ENCODE measurements around the gene RBFA. TPM values are rescaled to one million over a fixed set of nuclear protein-coding genes. Genes with fewer than 3 reads are reported as not detected.
A peak's percentile ranks its signal among the peaks of the same experiment; 100 is the strongest.
"Not testable (repeated sequence)": the region's sequence is repeated elsewhere in the genome, so short reads cannot be mapped to it uniquely, and the experiment has no call there.

RBFA gene
- total RNA-seq, 1 donor from 2014 or later: 49.9 TPM

DNA sequence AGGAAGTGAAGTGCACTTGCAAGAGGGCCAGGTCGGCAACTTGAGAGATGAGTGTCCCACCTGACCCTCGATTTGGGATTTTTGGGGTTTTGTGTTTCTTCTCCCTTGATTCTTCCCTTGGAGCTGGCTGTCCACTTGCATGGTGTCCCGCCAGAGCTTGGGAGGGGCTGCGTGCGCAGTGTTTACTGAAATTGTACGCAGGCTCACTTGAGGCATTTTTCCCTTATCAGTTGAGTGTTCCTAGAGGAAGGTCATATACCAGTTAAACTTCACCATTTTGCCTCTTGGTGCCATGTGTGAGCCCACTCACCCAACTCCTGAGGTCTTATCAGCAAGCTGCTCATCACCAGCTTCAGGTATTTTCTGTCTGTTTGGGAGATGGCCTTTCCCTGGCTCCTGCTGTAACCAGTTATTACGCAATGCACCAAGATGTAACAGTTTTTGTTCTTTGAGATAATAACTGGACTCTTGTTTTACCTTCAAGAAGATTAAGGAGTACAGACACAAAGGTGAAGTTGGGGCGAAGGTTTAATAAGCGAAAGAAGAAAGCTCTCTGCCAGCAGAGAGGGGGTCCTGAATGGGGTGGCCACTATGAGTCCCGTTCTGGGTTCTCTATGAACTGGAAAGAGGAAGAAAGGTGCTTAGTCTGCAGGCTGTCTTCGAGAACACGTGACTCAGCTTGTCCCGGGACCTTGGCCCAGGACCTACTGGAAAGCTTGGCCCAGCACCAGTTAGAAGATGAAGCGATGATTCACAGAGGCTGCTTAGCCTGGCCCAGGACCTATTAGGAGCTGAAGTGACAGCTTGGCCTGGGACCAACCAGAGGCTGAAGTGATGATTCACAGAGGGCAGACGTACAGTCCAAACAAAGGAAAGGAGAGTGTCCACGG is 24.3 kb upstream of the RBFA start:
- Mint-ChIP-seq H3K9me3 (peaks cover 9% of the 10 kb centered on the region), H3K27me3 (no peaks in the 10 kb centered on the region), H3K36me3 (ENCODE audit: low read depth) (no peaks in the 10 kb centered on the region), H3K4me1 (no peaks in the 10 kb centered on the region), H3K27ac (no peak overlapping the region), H3K4me3 (no peak overlapping the region)
- DNase-seq: no peak
- intact Hi-C loops (cut with micrococcal nuclease): no loop called here

DNA sequence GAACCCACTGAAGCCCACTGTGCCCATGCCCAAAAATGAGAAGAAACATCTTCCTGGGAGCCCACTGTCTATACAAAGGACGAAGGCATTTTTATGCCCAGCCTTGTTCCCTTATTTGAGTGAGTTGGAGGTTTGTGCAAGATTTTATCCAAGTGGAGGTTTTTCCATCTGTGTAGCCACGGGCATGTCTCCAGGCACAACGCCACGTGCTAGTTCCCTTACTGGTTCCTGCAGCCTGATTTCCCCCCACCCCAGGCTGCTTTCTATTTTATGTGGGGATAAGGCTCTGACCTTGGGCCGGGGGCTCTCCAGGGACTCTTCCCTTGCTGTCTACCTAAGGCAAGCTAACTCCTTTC is 23.7 kb upstream of the RBFA start:
- Mint-ChIP-seq H3K27me3 (no peaks in the 10 kb centered on the region), H3K4me1 (no peaks in the 10 kb centered on the region), H3K4me3 (no peak overlapping the region), H3K27ac (no peak overlapping the region), H3K36me3 (ENCODE audit: low read depth) (no peaks in the 10 kb centered on the region), H3K9me3 (peaks cover 9% of the 10 kb centered on the region)
- DNase-seq: no peak
- intact Hi-C loops (cut with micrococcal nuclease): no loop called here

- H3K4me3 Mint-ChIP-seq; H3K9me3 Mint-ChIP-seq; intact Hi-C loops (cut with micrococcal nuclease); DNase-seq; H3K36me3 Mint-ChIP-seq (ENCODE audit: low read depth); H3K4me1 Mint-ChIP-seq; H3K27me3 Mint-ChIP-seq; H3K27ac Mint-ChIP-seq: not testable (repeated sequence)
Observed at GRCh38 chr18:80011496-80012137, 22.6 kb upstream of the RBFA start.

- no peaks in the 10 kb centered on the region for H3K36me3 Mint-ChIP-seq (ENCODE audit: low read depth)
- H3K27ac Mint-ChIP-seq: no peak overlapping the region
- H3K27me3 Mint-ChIP-seq: no peaks in the 10 kb centered on the region
Observed at GRCh38 chr18:80012714-80013113, 21.5 kb upstream of the RBFA start.

GRCh38 chr18:80022613-80023012 is 11.6 kb upstream of the RBFA start:
- intact Hi-C loops (cut with micrococcal nuclease): no loop called here
- Mint-ChIP-seq H3K9me3 (peaks cover 30% of the 10 kb centered on the region), H3K4me3 (no peak overlapping the region), H3K27ac (no peak overlapping the region), H3K27me3 (no peaks in the 10 kb centered on the region), H3K4me1 (no peaks in the 10 kb centered on the region), H3K36me3 (ENCODE audit: low read depth) (peaks cover 12% of the 10 kb centered on the region)
- peak; percentile 65 for DNase-seq

More at GRCh38 chr18:80012714-80013113, 21.5 kb upstream of the RBFA start:
- Mint-ChIP-seq H3K9me3 (peaks cover 9% of the 10 kb centered on the region), H3K4me1 (no peaks in the 10 kb centered on the region), H3K4me3 (no peak overlapping the region)
- DNase-seq: no peak
- intact Hi-C loops (cut with micrococcal nuclease): no loop called here

- Mint-ChIP-seq H3K4me1 (no peaks in the 10 kb centered on the region), H3K4me3 (no peak overlapping the region)
- DNase-seq: peak; percentile 65
Observed at GRCh38 chr18:80023173-80023572, 11.1 kb upstream of the RBFA start.

GRCh38 chr18:80026363-80026762 is 7.9 kb upstream of the RBFA start:
- H3K4me1 Mint-ChIP-seq: no peaks in the 10 kb centered on the region
- DNase-seq: no peak
- peaks cover 14% of the 10 kb centered on the region for H3K36me3 Mint-ChIP-seq (ENCODE audit: low read depth)
- peaks cover 2% of the 10 kb centered on the region for H3K27me3 Mint-ChIP-seq
- H3K9me3 Mint-ChIP-seq: peaks cover 34% of the 10 kb centered on the region
- intact Hi-C loops (cut with micrococcal nuclease): no loop called here
- no peak overlapping the region for H3K4me3 Mint-ChIP-seq
- H3K27ac Mint-ChIP-seq: no peak overlapping the region

More at GRCh38 chr18:80023173-80023572, 11.1 kb upstream of the RBFA start:
- Mint-ChIP-seq H3K36me3 (ENCODE audit: low read depth) (peaks cover 12% of the 10 kb centered on the region), H3K9me3 (peaks cover 30% of the 10 kb centered on the region), H3K27ac (no peak overlapping the region), H3K27me3 (no peaks in the 10 kb centered on the region)
- intact Hi-C loops (cut with micrococcal nuclease): no loop called here

DNA sequence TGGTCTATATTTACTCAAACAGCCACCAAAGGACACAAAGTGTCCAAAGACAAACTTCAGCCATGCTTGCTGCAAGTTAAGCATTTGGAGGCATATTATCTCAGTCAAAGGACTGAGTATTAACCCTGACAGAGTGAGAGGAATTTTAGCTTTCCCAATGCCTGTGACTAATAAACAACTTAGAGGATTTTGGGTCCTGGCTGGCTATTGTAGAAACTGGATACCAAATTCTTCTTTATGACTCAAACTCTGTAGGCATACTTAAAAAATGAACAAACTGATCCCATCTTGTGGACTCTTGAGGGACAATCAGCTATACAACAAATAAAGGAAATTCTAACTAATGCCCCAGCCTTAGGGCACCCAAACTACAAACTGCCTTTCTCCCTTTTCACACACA is 6.5 kb upstream of the RBFA start:
- H3K27me3 Mint-ChIP-seq; DNase-seq; H3K27ac Mint-ChIP-seq; intact Hi-C loops (cut with micrococcal nuclease); H3K4me3 Mint-ChIP-seq; H3K4me1 Mint-ChIP-seq: not testable (repeated sequence)
- peaks cover 38% of the 10 kb centered on the region for H3K9me3 Mint-ChIP-seq
- H3K36me3 Mint-ChIP-seq (ENCODE audit: low read depth): peaks cover 11% of the 10 kb centered on the region

DNA sequence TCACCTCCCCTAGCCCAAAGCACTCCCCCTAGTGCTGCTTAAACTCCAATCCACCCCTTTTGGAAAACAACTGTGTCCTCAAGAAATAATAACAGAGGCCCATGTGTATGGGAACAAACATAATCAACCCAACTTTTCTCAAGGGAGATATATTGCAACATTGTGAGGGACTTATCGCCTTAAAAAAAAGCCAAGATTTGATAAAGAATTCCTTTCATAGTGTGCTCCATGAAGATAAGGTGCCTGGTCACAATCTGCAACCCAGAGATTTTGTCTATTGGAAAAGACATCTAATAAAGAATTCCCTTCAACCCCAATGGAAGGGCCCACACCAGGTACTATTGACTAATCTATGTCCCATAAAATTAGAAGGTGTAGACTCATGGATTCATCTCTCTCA is 4.5 kb upstream of the RBFA start:
- Mint-ChIP-seq H3K4me3 (no peak overlapping the region), H3K9me3 (peaks cover 27% of the 10 kb centered on the region), H3K4me1 (peaks cover 14% of the 10 kb centered on the region), H3K27me3 (peaks cover 4% of the 10 kb centered on the region), H3K36me3 (ENCODE audit: low read depth) (peaks cover 14% of the 10 kb centered on the region), H3K27ac (no peak overlapping the region)
- intact Hi-C loops (cut with micrococcal nuclease): no loop called here
- DNase-seq: no peak

DNA sequence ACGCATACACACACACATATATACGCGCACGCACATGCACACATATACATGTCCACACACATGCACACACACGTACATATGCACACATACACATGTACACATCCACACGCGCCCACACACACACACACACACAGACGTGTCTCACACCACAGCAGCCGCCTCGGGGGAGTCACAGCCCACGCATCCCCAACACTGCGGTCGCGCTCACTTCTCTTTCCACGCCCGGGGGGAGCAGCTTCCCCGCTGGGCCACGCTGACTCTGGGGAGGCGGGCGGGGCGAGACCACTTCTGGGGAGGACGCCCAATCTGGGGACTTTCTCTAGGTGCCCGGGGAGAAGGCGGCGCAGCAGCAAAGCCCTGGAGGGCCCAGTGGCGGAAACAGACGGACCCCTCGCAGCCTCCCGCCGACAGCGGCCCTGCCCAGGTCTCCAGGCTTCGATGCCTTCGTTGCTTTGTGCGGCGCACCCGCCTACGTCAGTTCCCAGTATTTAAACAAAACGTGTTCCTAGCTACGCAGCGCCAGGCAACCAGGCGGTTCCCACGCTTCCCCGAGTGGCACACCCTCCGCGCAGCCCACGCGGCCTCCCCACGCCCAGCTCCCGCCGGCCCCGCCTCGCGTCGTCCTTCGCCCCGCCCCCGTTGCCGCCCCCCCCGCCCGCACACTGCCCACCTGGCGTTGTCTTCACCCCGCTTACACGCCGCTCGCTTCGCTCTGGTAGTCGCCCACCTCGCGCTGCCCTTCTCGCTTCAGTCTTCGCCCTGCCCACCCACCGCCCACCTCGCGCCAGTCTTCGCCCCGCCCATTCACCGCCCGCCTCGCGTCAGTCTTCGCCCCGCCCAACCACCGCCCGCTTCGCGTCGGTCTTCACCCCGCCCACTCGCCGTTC is 810 bp upstream of the RBFA start:
- H3K4me3 Mint-ChIP-seq: peak overlapping the region; percentile 94
- H3K27me3 Mint-ChIP-seq: peaks cover 4% of the 10 kb centered on the region
- peak overlapping the region; percentile 97 for H3K27ac Mint-ChIP-seq
- DNase-seq: peak; percentile 94
- H3K36me3 Mint-ChIP-seq (ENCODE audit: low read depth): peaks cover 18% of the 10 kb centered on the region
- peaks cover 30% of the 10 kb centered on the region for H3K4me1 Mint-ChIP-seq
- intact Hi-C loops (cut with micrococcal nuclease): loop anchor here (1.0 to 2.0 kb wide), 7 partner anchors 45 to 964 kb away; partner anchors contain the start of genes ATP9B, CTDP1, HSBP1L1 and SLC66A2
- peaks cover 13% of the 10 kb centered on the region for H3K9me3 Mint-ChIP-seq

DNA sequence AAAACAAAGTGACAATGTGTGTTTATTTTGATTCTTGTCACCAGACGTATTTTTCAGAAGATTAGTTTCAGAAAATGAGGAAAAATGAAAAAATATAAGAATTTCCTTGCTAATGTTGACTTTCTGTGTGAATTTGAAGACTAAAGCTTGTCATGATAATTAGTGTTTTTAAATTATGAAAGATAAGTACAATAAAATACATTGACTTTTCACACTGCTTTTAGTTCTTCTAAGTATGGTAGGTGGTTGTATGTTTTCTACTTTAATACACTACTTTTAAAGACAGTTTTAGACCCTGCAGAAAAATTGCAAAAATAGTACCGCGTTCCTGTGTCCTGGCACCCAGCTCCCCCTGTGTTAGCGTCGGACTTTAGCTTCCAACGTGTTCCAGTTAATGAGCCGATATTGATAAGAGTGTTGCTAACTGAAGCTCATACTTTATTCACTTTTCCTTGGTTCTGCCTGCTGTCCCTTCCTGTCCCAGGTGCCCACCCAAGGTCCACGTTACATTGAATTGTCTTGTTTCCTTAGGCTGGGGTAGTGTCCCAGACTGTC is 695 bp downstream of the RBFA start:
- Mint-ChIP-seq H3K36me3 (ENCODE audit: low read depth) (peaks cover 28% of the 10 kb centered on the region), H3K9me3 (peaks cover 9% of the 10 kb centered on the region), H3K4me3 (peak overlapping the region; percentile 94), H3K4me1 (peaks cover 30% of the 10 kb centered on the region), H3K27ac (peak overlapping the region; percentile 97), H3K27me3 (peaks cover 2% of the 10 kb centered on the region)
- intact Hi-C loops (cut with micrococcal nuclease): loop anchor here (1.0 to 2.0 kb wide), 3 partner anchors 70 to 356 kb away; partner anchors contain the start of genes CTDP1 and HSBP1L1
- DNase-seq: no peak

DNA sequence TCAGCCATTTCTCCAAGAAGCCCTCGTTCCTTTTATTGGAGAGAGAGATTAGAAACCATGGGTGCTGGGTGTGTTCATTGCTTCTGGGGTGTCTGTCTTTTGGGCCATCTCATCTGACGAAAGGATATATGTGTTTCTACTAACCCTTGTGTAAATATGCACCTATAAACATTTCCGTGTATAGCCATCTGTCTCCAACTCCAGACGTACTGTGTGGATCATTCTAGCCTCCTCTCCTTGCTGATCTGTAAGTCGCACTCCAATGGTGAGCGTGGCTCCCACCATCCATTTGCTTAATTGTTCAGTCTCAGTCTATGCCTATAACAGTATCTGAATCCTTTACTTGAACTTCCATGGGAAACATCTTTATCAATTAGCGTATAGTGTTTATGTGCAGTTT is 1.8 kb downstream of the RBFA start:
- intact Hi-C loops (cut with micrococcal nuclease): loop anchor here (2.0 kb wide), 1 partner anchor 71 kb away; the partner anchor contains the start of gene HSBP1L1
- Mint-ChIP-seq H3K9me3 (peaks cover 9% of the 10 kb centered on the region), H3K27ac (peak overlapping the region; percentile 23), H3K4me1 (peaks cover 30% of the 10 kb centered on the region), H3K4me3 (peak overlapping the region; percentile 94), H3K27me3 (peaks cover 2% of the 10 kb centered on the region), H3K36me3 (ENCODE audit: low read depth) (peaks cover 35% of the 10 kb centered on the region)
- DNase-seq: no peak

- no peak overlapping the region for H3K27ac Mint-ChIP-seq
- peaks cover 41% of the 10 kb centered on the region for H3K36me3 Mint-ChIP-seq (ENCODE audit: low read depth)
- no peak for DNase-seq
- intact Hi-C loops (cut with micrococcal nuclease): no loop called here
- H3K27me3 Mint-ChIP-seq: peaks cover 2% of the 10 kb centered on the region
- peaks cover 30% of the 10 kb centered on the region for H3K4me1 Mint-ChIP-seq
- H3K9me3 Mint-ChIP-seq: peaks cover 5% of the 10 kb centered on the region
- no peak overlapping the region for H3K4me3 Mint-ChIP-seq
Observed at GRCh38 chr18:80037300-80037699, 3.1 kb downstream of the RBFA start.
